H9 (cell line): ENCODE measurements around the gene PRKAG2. TPM values are rescaled to one million over a fixed set of nuclear protein-coding genes. Genes with fewer than 3 reads are reported as not detected.

Experiments used
- DNase-seq: peaks from one replicate; pipeline ENCODE4 v3.0.0-alpha.2; 2017
- H2AFZ ChIP-seq: one replicate; pipeline ENCODE4 v1.6.1; 2013; ENCODE audit warnings: mild to moderate bottlenecking, low read length, control low read depth, moderate library complexity
- H2AK5ac ChIP-seq: 2 replicates; pipeline ENCODE4 v1.6.1; 2013; ENCODE audit warnings: low read length, control low read depth, mixed read lengths; ENCODE audit not compliant: insufficient read length
- H2BK120ac ChIP-seq: one replicate; pipeline ENCODE4 v1.6.1; 2013; ENCODE audit warnings: low read depth, mild to moderate bottlenecking, low read length, control low read depth, inconsistent platforms; ENCODE audit not compliant: poor library complexity, severe bottlenecking
- H2BK12ac ChIP-seq: 2 replicates; pipeline ENCODE4 v1.6.1; 2013; ENCODE audit warnings: low read length, control low read depth, mixed read lengths, low read depth; ENCODE audit not compliant: insufficient read length
- H2BK15ac ChIP-seq: 2 replicates; pipeline ENCODE4 v1.6.1; 2013; ENCODE audit warnings: low read depth, low read length, control low read depth
- H2BK20ac ChIP-seq: one replicate; pipeline ENCODE4 v1.6.1; 2013; ENCODE audit warnings: low read depth, mild to moderate bottlenecking, low read length, control low read depth, inconsistent platforms; ENCODE audit not compliant: poor library complexity, severe bottlenecking
- H2BK5ac ChIP-seq: 2 replicates; pipeline ENCODE4 v1.6.1; 2013; ENCODE audit warnings: low read length, control low read depth, mixed read lengths; ENCODE audit not compliant: insufficient read length
- H3K14ac ChIP-seq: 2 replicates; pipeline ENCODE4 v1.6.1; 2013; ENCODE audit warnings: low read length, control low read depth; ENCODE audit not compliant: insufficient read depth
- H3K18ac ChIP-seq: 2 replicates; pipeline ENCODE4 v1.6.1; 2013; ENCODE audit warnings: low read depth, mild to moderate bottlenecking, mixed read lengths, low read length, control low read depth; ENCODE audit not compliant: insufficient read length
- H3K23ac ChIP-seq: 2 replicates; pipeline ENCODE4 v1.6.1; 2013; ENCODE audit warnings: low read length, control low read depth, mixed read lengths, low read depth; ENCODE audit not compliant: insufficient read length
- H3K23me2 ChIP-seq: 2 replicates; pipeline ENCODE4 v1.6.1; 2013; ENCODE audit warnings: low read depth, mild to moderate bottlenecking, mixed read lengths, low read length, control low read depth; ENCODE audit not compliant: insufficient read length, poor library complexity, severe bottlenecking
- H3K27ac ChIP-seq: 2 replicates; pipeline ENCODE4 v1.5.1; 2013; ENCODE audit warnings: low read length, control low read depth, mixed read lengths, low read depth; ENCODE audit not compliant: insufficient read length
- H3K27me3 ChIP-seq: 2 replicates; pipeline ENCODE4 v1.6.1; 2013; ENCODE audit warnings: low read length, control low read depth, inconsistent platforms; ENCODE audit not compliant: insufficient read depth
- H3K4ac ChIP-seq: 2 replicates; pipeline ENCODE4 v1.6.1; 2013; ENCODE audit warnings: low read depth, mild to moderate bottlenecking, control low read depth, inconsistent platforms, low read length, moderate library complexity
- H3K4me1 ChIP-seq: 2 replicates; pipeline ENCODE4 v1.6.1; 2013; ENCODE audit warnings: low read length, control low read depth, inconsistent platforms; ENCODE audit not compliant: insufficient read depth
- H3K4me2 ChIP-seq: 2 replicates; pipeline ENCODE4 v1.6.1; 2013; ENCODE audit warnings: low read length, control low read depth, mixed read lengths; ENCODE audit not compliant: insufficient read length, insufficient read depth
- H3K56ac ChIP-seq: 2 replicates; pipeline ENCODE4 v1.6.1; 2013; ENCODE audit warnings: low read depth, mild to moderate bottlenecking, mixed read lengths, low read length, control low read depth; ENCODE audit not compliant: insufficient read length
- H3K79me1 ChIP-seq: 2 replicates; pipeline ENCODE4 v1.6.1; 2013; ENCODE audit warnings: low read depth, mild to moderate bottlenecking, moderate library complexity, low read length, control low read depth, inconsistent platforms; ENCODE audit not compliant: insufficient read depth, poor library complexity, severe bottlenecking
- H3K79me2 ChIP-seq: 2 replicates; pipeline ENCODE4 v1.6.1; 2013; ENCODE audit warnings: low read length, control low read depth, inconsistent platforms; ENCODE audit not compliant: insufficient read depth
- H3K9ac ChIP-seq: 2 replicates; pipeline ENCODE4 v1.6.1; 2013; ENCODE audit warnings: low read length, control low read depth, mixed read lengths; ENCODE audit not compliant: insufficient read length; ENCODE audit errors: extremely low read depth
- H3K9me3 ChIP-seq: one replicate; pipeline ENCODE4 v1.6.1; 2013; ENCODE audit warnings: low read depth, low read length, inconsistent platforms; ENCODE audit not compliant: control insufficient read depth
- H3T11ph ChIP-seq: one replicate; pipeline ENCODE4 v1.6.1; 2013; ENCODE audit warnings: mild to moderate bottlenecking, low read length, control low read depth, inconsistent platforms
- H4K20me1 ChIP-seq: one replicate; pipeline ENCODE4 v1.6.1; 2013; ENCODE audit not compliant: control insufficient read depth, insufficient read length, insufficient read depth
- H4K5ac ChIP-seq: 2 replicates; pipeline ENCODE4 v1.6.1; 2013; ENCODE audit warnings: low read depth, mild to moderate bottlenecking, mixed read lengths, low read length, control low read depth; ENCODE audit not compliant: insufficient read length
- H4K8ac ChIP-seq: replicated peaks from 2 replicates; pipeline ENCODE4 v1.6.1; 2013; ENCODE audit warnings: low read length, control low read depth, mixed read lengths, low read depth; ENCODE audit not compliant: insufficient read length
- H4K91ac ChIP-seq: 2 replicates; pipeline ENCODE4 v1.6.1; 2013; ENCODE audit warnings: low read depth, mild to moderate bottlenecking, moderate library complexity, mixed read lengths, low read length, control low read depth; ENCODE audit not compliant: insufficient read length
- H3K27ac Mint-ChIP-seq, 3 experiments: 2 replicates in 2 of 3; 3 replicates in 1 of 3; pipeline ENCODE4 v1.8.0; 2020 to 2021; ENCODE audit warnings: mixed read lengths in 3 of 3, mild to moderate bottlenecking in 1 of 3, moderate library complexity in 1 of 3
- H3K27me3 Mint-ChIP-seq: 2 replicates; pipeline ENCODE4 v1.8.0; 2021; ENCODE audit warnings: low read depth, mild to moderate bottlenecking, moderate library complexity, mixed read lengths
- H3K36me3 Mint-ChIP-seq, 3 experiments: 2 replicates in 2 of 3; 3 replicates in 1 of 3; pipeline ENCODE4 v1.8.0; 2020 to 2021; ENCODE audit warnings: low read depth in 3 of 3, mixed read lengths in 3 of 3; ENCODE audit not compliant: insufficient read depth in 1 of 3
- H3K4me1 Mint-ChIP-seq, 2 experiments: 2 replicates each; pipeline ENCODE4 v1.8.0; 2020; ENCODE audit warnings: mixed read lengths in 2 of 2
- H3K4me3 Mint-ChIP-seq, 2 experiments: 2 replicates in 1 of 2; 3 replicates in 1 of 2; pipeline ENCODE4 v1.8.0; 2020 to 2021; ENCODE audit warnings: mild to moderate bottlenecking in 2 of 2, mixed read lengths in 2 of 2, moderate library complexity in 1 of 2
- H3K9me3 Mint-ChIP-seq, 2 experiments: 2 replicates in 1 of 2; 3 replicates in 1 of 2; pipeline ENCODE4 v1.8.0; 2020; ENCODE audit warnings: mild to moderate bottlenecking in 2 of 2, mixed read lengths in 2 of 2, moderate library complexity in 1 of 2
- CTCF ChIP-seq: fragments of 200-600 bp; sonication (generic); conservative IDR thresholded peaks from 3 replicates; pipeline ENCODE4 v1.8.0; 2021; ENCODE audit warnings: antibody characterized with exemption, mild to moderate bottlenecking
- WGBS: extraction: QIAGEN DNeasy Blood & Tissue Kit; methylation state at CpG from one replicate; pipeline ENCODE4 v1.1.7; 2013; ENCODE audit warnings: missing lambda C conversion rate, low lambda C conversion rate, mixed read lengths; ENCODE audit not compliant: insufficient read length; ENCODE audit errors: extremely low coverage; 5-methylcytosine and 5-hydroxymethylcytosine counted together
- total RNA-seq: library from RNA; stranded (reverse); gene quantifications from 2 replicates; pipeline ENCODE4 v1.2.1, GENCODE V29; 2021

Gene PRKAG2
- total RNA-seq, 1 experiment from 2014 or later, result 11.8 TPM

DNA sequence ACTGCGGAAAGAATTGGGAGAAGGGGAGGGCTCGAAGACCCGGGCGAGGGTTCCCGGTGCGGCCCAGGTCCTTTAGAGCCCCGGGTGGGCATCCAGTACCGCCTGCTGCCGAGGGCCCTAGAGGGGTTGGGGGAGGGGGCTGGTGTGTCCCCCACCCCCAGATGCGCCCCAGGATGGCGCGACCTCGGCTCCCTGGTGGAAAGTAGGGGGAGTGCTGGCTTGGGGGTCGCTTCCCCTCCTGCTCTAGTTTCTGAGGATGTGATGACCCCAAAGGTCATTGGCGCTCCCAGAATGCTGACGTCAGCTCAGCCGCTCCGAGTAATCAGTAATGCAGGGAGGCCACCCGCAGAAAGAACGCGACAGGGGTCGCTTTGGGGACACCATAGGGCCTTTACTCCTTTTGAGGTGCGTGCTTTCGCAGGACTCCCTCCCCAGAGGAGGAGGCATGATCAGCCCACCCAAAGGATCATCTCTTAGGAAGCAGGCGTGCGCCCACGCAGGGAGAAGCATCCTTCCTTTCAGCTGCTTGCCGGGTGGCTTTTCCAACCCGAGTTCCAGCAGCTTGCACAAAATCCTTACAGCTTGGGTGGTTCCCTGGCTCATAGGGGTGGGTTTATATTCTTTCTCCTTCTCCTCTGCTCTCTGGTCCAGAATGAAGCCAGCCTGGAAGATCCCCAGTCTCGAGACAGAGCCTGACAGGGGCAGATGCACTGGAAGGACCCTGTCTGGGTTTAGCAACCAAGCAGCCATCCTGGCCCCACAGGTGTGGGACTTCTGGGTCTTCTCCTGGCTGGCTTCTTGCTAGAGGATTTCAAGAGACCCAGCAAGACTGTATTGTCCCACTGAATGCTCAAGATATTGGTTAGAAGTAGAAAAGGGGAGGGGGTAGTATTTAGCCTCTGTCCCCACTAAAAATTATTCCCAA is 1.3 kb upstream of the PRKAG2 start:
- Histone ChIP-seq H3K56ac (no peak overlapping the region), H2AK5ac (no peak overlapping the region), H4K91ac (no peak overlapping the region), H3T11ph (no peak overlapping the region), H2AFZ (no peak overlapping the region), H2BK120ac (no peak overlapping the region), H3K4me1 (no peaks in the 10 kb centered on the region), H4K20me1 (no peaks in the 10 kb centered on the region), H3K27ac (no peak overlapping the region), H3K18ac (no peak overlapping the region), H3K4me2 (peak overlapping the region; percentile 95), H3K23me2 (peaks cover 27% of the 10 kb centered on the region), H4K5ac (no peak overlapping the region), H3K9me3 (no peaks in the 10 kb centered on the region), H3K14ac (no peak overlapping the region), H3K23ac (no peak overlapping the region), H3K9ac (no peak overlapping the region), H4K8ac (no peak overlapping the region), H3K79me2 (no peaks in the 10 kb centered on the region), H3K79me1 (no peaks in the 10 kb centered on the region), H3K27me3 (peaks cover 8% of the 10 kb centered on the region), H2BK20ac (no peak overlapping the region), H2BK12ac (no peak overlapping the region), H2BK5ac (no peak overlapping the region), H3K4ac (no peak overlapping the region), H2BK15ac (no peak overlapping the region)
- peaks cover 72% of the 10 kb centered on the region for H3K27me3 Mint-ChIP-seq
- no peak for DNase-seq
- no peaks in the 10 kb centered on the region for H3K9me3 Mint-ChIP-seq
- no peaks in the 10 kb centered on the region for H3K36me3 Mint-ChIP-seq
- no peak for TF ChIP-seq CTCF
- peak overlapping the region; percentile 50 to 75 for H3K4me3 Mint-ChIP-seq
- no CpG with 5 or more reads among the region's 30 CpGs for WGBS
- peaks cover 5 to 6% of the 10 kb centered on the region in 2 experiments for H3K4me1 Mint-ChIP-seq
- no peak overlapping the region for H3K27ac Mint-ChIP-seq
